ENCODE data around the gene TGIF2.
A peak's percentile ranks its signal among the peaks of the same experiment; 100 is the strongest.

Gene TGIF2

GRCh38 chr20:36573103-36573797 lies at the start of gene TGIF2:
Gene TGIF2, plus strand, starts transcription at chr20:36573597. Its CDS starts 5,178 bp downstream, at chr20:36578775.
- no peak for DNase-seq (ENCODE audit: low read depth, low spot score)
- H3K27ac ChIP-seq, result peak within 1 kb of the TSS; percentile 25

GRCh38 chr20:36525620-36526365 lies 47.6 kb upstream of the TGIF2 start:
- no peak overlapping the region for H3K27ac ChIP-seq
- DNase-seq (ENCODE audit: low read depth, low spot score), result no peak

- no peak overlapping the region for H3K27ac ChIP-seq
- DNase-seq (ENCODE audit: low read depth, low spot score), result no peak
Measured at GRCh38 chr20:36526521-36527011, 46.8 kb upstream of the TGIF2 start.

- DNase-seq (ENCODE audit: low read depth, low spot score), result no peak
- H3K27ac ChIP-seq, result no peak overlapping the region
Measured at GRCh38 chr20:36527331-36528125, 45.9 kb upstream of the TGIF2 start.

- no peak for DNase-seq (ENCODE audit: low read depth, low spot score)
Measured at GRCh38 chr20:36528176-36528874, 45.1 kb upstream of the TGIF2 start.

GRCh38 chr20:36528875-36529417 lies 44.5 kb upstream of the TGIF2 start:
- DNase-seq (ENCODE audit: low read depth, low spot score), result no peak
- no peak overlapping the region for H3K27ac ChIP-seq

More at GRCh38 chr20:36528176-36528874, 45.1 kb upstream of the TGIF2 start:
- H3K27ac ChIP-seq, result no peak overlapping the region

GRCh38 chr20:36532388-36532787 lies 41.0 kb upstream of the TGIF2 start:
- no peak for DNase-seq (ENCODE audit: low read depth, low spot score)
- no peak overlapping the region for H3K27ac ChIP-seq

- no peak for DNase-seq (ENCODE audit: low read depth, low spot score)
- H3K27ac ChIP-seq, result no peak overlapping the region
Measured at GRCh38 chr20:36532822-36533221, 40.6 kb upstream of the TGIF2 start.

- H3K27ac ChIP-seq, result no peak overlapping the region
- DNase-seq (ENCODE audit: low read depth, low spot score), result no peak
Measured at GRCh38 chr20:36538026-36538722, 35.2 kb upstream of the TGIF2 start.

- no peak overlapping the region for H3K27ac ChIP-seq
Measured at GRCh38 chr20:36540551-36541211, 32.7 kb upstream of the TGIF2 start.

GRCh38 chr20:36541227-36541767 lies 32.1 kb upstream of the TGIF2 start, which contains the start of gene MYL9:
Gene MYL9, plus strand, starts transcription at chr20:36541519. Its CDS starts 3,366 bp downstream, at chr20:36544885.
- no peak for DNase-seq (ENCODE audit: low read depth, low spot score)
- no peak within 1 kb of the TSS for H3K27ac ChIP-seq

More at GRCh38 chr20:36540551-36541211, 32.7 kb upstream of the TGIF2 start:
- DNase-seq (ENCODE audit: low read depth, low spot score), result no peak

GRCh38 chr20:36541768-36542488 lies 31.5 kb upstream of the TGIF2 start:
- no peak for DNase-seq (ENCODE audit: low read depth, low spot score)
- H3K27ac ChIP-seq, result no peak overlapping the region

GRCh38 chr20:36542516-36543183 lies 30.7 kb upstream of the TGIF2 start:
- H3K27ac ChIP-seq, result no peak overlapping the region
- no peak for DNase-seq (ENCODE audit: low read depth, low spot score)

- DNase-seq (ENCODE audit: low read depth, low spot score), result no peak
- H3K27ac ChIP-seq, result no peak overlapping the region
Measured at GRCh38 chr20:36543184-36544133, 29.9 kb upstream of the TGIF2 start.

GRCh38 chr20:36544134-36545018 lies 29.0 kb upstream of the TGIF2 start:
- H3K27ac ChIP-seq, result no peak overlapping the region
- DNase-seq (ENCODE audit: low read depth, low spot score), result peak; percentile 20

Data from epithelial cell of prostate (primary cell).